Thyroid gland (tissue), 4 donors: ENCODE data around the gene CAMK2G.

Experiments
- CTCF ChIP-seq, 6 experiments: fragments of 200-600 bp in 3 of 6; fragments of 450-650 bp in 3 of 6; sonication (generic) in 3 of 6; IDR thresholded peaks; one replicate each; pipeline ENCODE4 v1.5.1; 2016 to 2019; ENCODE audit warnings: antibody characterized with exemption in 6 of 6, mild to moderate bottlenecking in 2 of 6, inconsistent platforms in 1 of 6, moderate library complexity in 1 of 6
- POLR2A ChIP-seq, 2 donors: fragments of 450-650 bp; IDR thresholded peaks; one replicate each; pipeline ENCODE4 v1.6.1; 2017; ENCODE audit warnings: antibody characterized with exemption in 2 of 2, mild to moderate bottlenecking in 2 of 2, moderate library complexity in 1 of 2

GRCh38 chr10:73809061-73809818, 65.1 kb downstream of the CAMK2G start:
- TF ChIP-seq POLR2A (IDR thresholded peaks at IDR 0.05) (no peak), CTCF (IDR thresholded peaks at IDR 0.05) (no peak)
